Prostate gland (tissue), 2 donors: ENCODE measurements around the gene OR14I1.

Experiments used
- POLR2AphosphoS5 ChIP-seq: sonication (generic); formaldehyde crosslinking; IDR thresholded peaks from one replicate; pipeline ENCODE4 v1.6.1; 2017; ENCODE audit warnings: antibody characterized with exemption
- TF ChIP-seq, protein P1 (sequence below), 4 experiments: fragments of 200-600 bp in 2 of 4; fragments of 450-650 bp in 2 of 4; sonication (generic) in 2 of 4; IDR thresholded peaks; 1 replicate in 3 of 4; 2 replicates in 1 of 4; pipeline ENCODE4 v1.5.1; 2016 to 2019; ENCODE audit warnings: antibody characterized with exemption in 4 of 4, mild to moderate bottlenecking in 2 of 4, moderate library complexity in 2 of 4

DNA sequence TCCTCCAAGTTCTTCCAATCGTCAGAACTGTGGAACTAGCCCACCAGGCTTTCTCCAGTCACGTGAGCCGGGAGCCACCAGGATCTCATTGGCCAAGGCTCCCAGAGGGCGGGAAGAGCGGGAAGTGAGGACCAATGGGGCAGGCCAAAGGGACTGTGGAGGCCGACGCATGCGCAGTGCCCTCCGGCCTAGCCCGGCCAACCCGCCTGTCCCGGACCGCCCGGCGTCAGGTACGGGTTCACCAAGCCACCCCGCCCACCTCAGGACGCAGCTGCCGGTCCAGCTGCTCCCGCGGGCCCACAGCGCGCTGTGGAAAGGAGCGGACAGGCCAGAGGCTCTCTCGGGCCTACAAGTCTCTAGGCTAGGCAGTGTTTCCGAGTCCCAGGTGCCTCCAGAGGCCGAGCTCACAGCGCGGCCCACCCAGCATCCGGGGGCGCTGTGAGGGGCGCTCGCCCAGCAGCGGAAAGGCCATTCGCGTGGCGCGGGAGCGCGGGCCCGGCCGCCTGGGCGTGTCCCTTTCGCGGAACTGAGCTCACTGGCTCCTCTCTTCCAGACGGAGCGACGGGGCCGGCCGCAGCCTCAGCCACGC is 10.9 kb downstream of the OR14I1 start:
- TF ChIP-seq, protein P1, sequence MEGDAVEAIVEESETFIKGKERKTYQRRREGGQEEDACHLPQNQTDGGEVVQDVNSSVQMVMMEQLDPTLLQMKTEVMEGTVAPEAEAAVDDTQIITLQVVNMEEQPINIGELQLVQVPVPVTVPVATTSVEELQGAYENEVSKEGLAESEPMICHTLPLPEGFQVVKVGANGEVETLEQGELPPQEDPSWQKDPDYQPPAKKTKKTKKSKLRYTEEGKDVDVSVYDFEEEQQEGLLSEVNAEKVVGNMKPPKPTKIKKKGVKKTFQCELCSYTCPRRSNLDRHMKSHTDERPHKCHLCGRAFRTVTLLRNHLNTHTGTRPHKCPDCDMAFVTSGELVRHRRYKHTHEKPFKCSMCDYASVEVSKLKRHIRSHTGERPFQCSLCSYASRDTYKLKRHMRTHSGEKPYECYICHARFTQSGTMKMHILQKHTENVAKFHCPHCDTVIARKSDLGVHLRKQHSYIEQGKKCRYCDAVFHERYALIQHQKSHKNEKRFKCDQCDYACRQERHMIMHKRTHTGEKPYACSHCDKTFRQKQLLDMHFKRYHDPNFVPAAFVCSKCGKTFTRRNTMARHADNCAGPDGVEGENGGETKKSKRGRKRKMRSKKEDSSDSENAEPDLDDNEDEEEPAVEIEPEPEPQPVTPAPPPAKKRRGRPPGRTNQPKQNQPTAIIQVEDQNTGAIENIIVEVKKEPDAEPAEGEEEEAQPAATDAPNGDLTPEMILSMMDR (IDR thresholded peaks at IDR 0.05): no peak
- no peak for TF ChIP-seq POLR2AphosphoS5
